T-helper 2 cell (primary cell): ENCODE results near the gene STK24.

ENCODE experiments used
- DNase-seq, 5 experiments: peaks; one replicate each; pipeline versions ENCODE4 v3.0.0 to v3.0.0-alpha.2; 2012 to 2022

The STK24 gene

GRCh38 chr13:98447881-98448641 is 128.8 kb downstream of the STK24 start:
- DNase-seq = peak in 1 of 5 experiments; percentile 61

GRCh38 chr13:98447130-98447529 is 129.8 kb downstream of the STK24 start:
- no peak for DNase-seq

GRCh38 chr13:98446234-98446621 is 130.7 kb downstream of the STK24 start:
- no peak for DNase-seq

GRCh38 chr13:98445340-98446233 is 131.3 kb downstream of the STK24 start:
- peak; percentile 60 to 75 (median 67) for DNase-seq

GRCh38 chr13:98444381-98444780 is 132.5 kb downstream of the STK24 start:
- DNase-seq = no peak

- no peak for DNase-seq
These were observed 133.0 kb downstream of the STK24 start for GRCh38 chr13:98443800-98444325.

- no peak for DNase-seq
These were observed 133.6 kb downstream of the STK24 start for GRCh38 chr13:98443329-98443728.

- no peak for DNase-seq
These were observed 134.3 kb downstream of the STK24 start for GRCh38 chr13:98442391-98443230.

GRCh38 chr13:98441056-98441676 is 135.7 kb downstream of the STK24 start:
- DNase-seq = no peak

GRCh38 chr13:98440390-98441055 is 136.4 kb downstream of the STK24 start:
- DNase-seq = no peak

GRCh38 chr13:98439896-98440295 is 137.0 kb downstream of the STK24 start:
- no peak for DNase-seq

- DNase-seq = no peak
These were observed 137.6 kb downstream of the STK24 start for GRCh38 chr13:98439126-98439828.

- no peak for DNase-seq
These were observed 138.4 kb downstream of the STK24 start for GRCh38 chr13:98438246-98439125.

GRCh38 chr13:98436233-98436910 is 140.5 kb downstream of the STK24 start:
- no peak for DNase-seq

GRCh38 chr13:98435376-98435775 is 141.5 kb downstream of the STK24 start:
- DNase-seq = no peak

- no peak for DNase-seq
These were observed 142.8 kb downstream of the STK24 start for GRCh38 chr13:98434060-98434459.

- DNase-seq = no peak
These were observed 143.3 kb downstream of the STK24 start for GRCh38 chr13:98433654-98434053.

GRCh38 chr13:98432638-98433037 is 144.3 kb downstream of the STK24 start:
- DNase-seq = no peak
